Thymus (tissue), 14 donors: ENCODE data around the gene LCLAT1. TPM values are rescaled to one million over a fixed set of nuclear protein-coding genes. Genes with fewer than 3 reads are reported as not detected.

Experiments
- DNase-seq, 9 donors: peaks; one replicate each; pipeline ENCODE4 v3.0.0-alpha.2; 2013; ENCODE audit warnings: low spot score in 9 of 9, low read depth in 6 of 9, missing footprints in 1 of 9
- H3K27ac ChIP-seq, 2 donors: one replicate each; pipeline ENCODE4 v1.5.1; 2013; ENCODE audit warnings: control low read depth in 1 of 2, low read depth in 1 of 2, low read length in 1 of 2, mild to moderate bottlenecking in 1 of 2, moderate library complexity in 1 of 2
- H3K27me3 ChIP-seq, 2 donors: one replicate each; pipeline ENCODE4 v1.5.1; 2013; ENCODE audit warnings: low read length in 1 of 2; ENCODE audit not compliant: control insufficient read depth in 2 of 2, insufficient read depth in 1 of 2
- H3K36me3 ChIP-seq, 2 donors: one replicate each; pipeline ENCODE4 v1.5.1; 2013; ENCODE audit warnings: low read length in 1 of 2, mild to moderate bottlenecking in 1 of 2, moderate library complexity in 1 of 2; ENCODE audit not compliant: control insufficient read depth in 2 of 2, insufficient read depth in 2 of 2
- H3K4me1 ChIP-seq, 2 donors: one replicate each; pipeline ENCODE4 v1.5.1; 2013; ENCODE audit warnings: low read length in 2 of 2; ENCODE audit not compliant: control insufficient read depth in 2 of 2, insufficient read depth in 2 of 2
- H3K4me3 ChIP-seq, 2 donors: one replicate each; pipeline ENCODE4 v1.5.1; 2013; ENCODE audit warnings: low read length in 2 of 2, control low read depth in 1 of 2, mild to moderate bottlenecking in 1 of 2
- H3K9me3 ChIP-seq, 2 donors: one replicate each; pipeline ENCODE4 v1.5.1; 2013; ENCODE audit warnings: low read length in 1 of 2, mild to moderate bottlenecking in 1 of 2; ENCODE audit not compliant: control insufficient read depth in 2 of 2, insufficient read depth in 1 of 2
- WGBS: extraction: QIAGEN DNeasy Blood & Tissue Kit; methylation state at CpG from one replicate; pipeline ENCODE4 v1.1.7; 2013; 5-methylcytosine and 5-hydroxymethylcytosine counted together
- long read RNA-seq, 10 donors: transcript quantifications; one replicate each; lab custom pipeline, GENCODE V29; 2026
- polyA plus RNA-seq: library from polyadenylated mRNA; stranded (reverse); fragments of 200-250 nt; gene quantifications from one replicate; pipeline ENCODE4 v1.2.3, GENCODE V29; 2013
- total RNA-seq: library from RNA; stranded (reverse); fragments of 120-200 nt; gene quantifications from one replicate; pipeline ENCODE4 v1.2.4, GENCODE V29; 2013
- donor health status: healthy.

Gene LCLAT1
- total RNA-seq (12.9 TPM), polyA plus RNA-seq (5.0 TPM)
- long read RNA-seq, donor 1 = 0 reads
- long read RNA-seq, donor 2, full-length matches to known transcripts = 1 of 1 reads
- long read RNA-seq, donor 2, partial matches to known transcripts = 0 of 1 reads
- long read RNA-seq, donor 2, other reads (novel, unspliced or antisense) = 0 of 1 reads
- long read RNA-seq, donor 3, full-length matches to known transcripts = 2 of 2 reads
- long read RNA-seq, donor 3, partial matches to known transcripts = 0 of 2 reads
- long read RNA-seq, donor 3, other reads (novel, unspliced or antisense) = 0 of 2 reads
- long read RNA-seq, donor 4, full-length matches to known transcripts = 1 of 1 reads
- long read RNA-seq, donor 4, partial matches to known transcripts = 0 of 1 reads
- long read RNA-seq, donor 4, other reads (novel, unspliced or antisense) = 0 of 1 reads
- long read RNA-seq, donor 5, full-length matches to known transcripts = 6 of 6 reads
- long read RNA-seq, donor 5, partial matches to known transcripts = 0 of 6 reads
- long read RNA-seq, donor 5, other reads (novel, unspliced or antisense) = 0 of 6 reads
- long read RNA-seq, donor 6, full-length matches to known transcripts = 1 of 1 reads
- long read RNA-seq, donor 6, partial matches to known transcripts = 0 of 1 reads
- long read RNA-seq, donor 6, other reads (novel, unspliced or antisense) = 0 of 1 reads
- long read RNA-seq, donor 7, full-length matches to known transcripts = 2 of 2 reads
- long read RNA-seq, donor 7, partial matches to known transcripts = 0 of 2 reads
- long read RNA-seq, donor 7, other reads (novel, unspliced or antisense) = 0 of 2 reads
- long read RNA-seq, donor 8 = 0 reads
- long read RNA-seq, donor 9 = 0 reads
- long read RNA-seq, donor 10, full-length matches to known transcripts = 2 of 2 reads
- long read RNA-seq, donor 10, partial matches to known transcripts = 0 of 2 reads
- long read RNA-seq, donor 10, other reads (novel, unspliced or antisense) = 0 of 2 reads

DNA sequence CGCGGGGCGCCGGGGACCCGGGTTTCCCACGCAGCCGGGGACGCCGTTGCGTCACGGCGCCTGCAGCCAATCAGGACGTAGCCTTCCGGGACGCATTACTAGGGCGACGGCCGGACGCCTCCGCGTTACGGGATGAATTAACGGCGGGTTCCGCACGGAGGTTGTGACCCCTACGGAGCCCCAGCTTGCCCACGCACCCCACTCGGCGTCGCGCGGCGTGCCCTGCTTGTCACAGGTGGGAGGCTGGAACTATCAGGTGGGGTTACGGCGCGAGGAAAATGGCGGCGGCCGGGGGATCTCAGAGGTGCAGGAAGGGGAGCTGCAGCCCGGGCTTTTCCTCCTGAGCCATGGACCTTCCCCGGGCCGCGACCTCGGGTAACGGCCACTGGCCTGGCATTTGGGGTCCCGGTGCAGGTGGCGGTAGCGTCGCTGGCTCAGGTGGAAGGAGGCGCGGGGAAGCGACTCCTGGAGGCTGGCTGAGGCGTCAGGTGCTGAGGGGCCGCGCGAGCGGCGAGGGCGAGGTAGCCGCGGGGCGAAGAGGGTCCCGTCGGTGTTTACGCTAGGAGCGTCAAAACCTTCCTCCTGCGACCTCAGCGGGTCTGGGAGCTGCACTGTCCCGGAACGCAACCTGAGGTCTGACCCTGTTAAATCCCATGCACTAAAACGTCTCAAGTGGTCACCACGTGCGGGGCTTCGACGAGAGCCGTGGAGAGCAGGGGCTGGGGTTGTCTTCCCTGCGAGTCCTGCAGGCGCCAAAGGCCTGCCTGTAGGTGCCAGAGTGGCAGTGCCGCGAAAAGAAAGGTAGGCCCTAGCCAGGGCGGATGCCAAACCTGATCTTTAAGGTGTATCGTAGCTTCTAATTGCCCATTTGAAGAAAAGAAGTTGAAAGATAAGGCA lies at the start of gene LCLAT1:
Gene LCLAT1 (plus strand): TSS at position 98 of the 897 bp plus-strand sequence. CDS start 78,345 bp downstream, outside the sequence.
- no peaks in the 10 kb centered on the region for H3K27me3 ChIP-seq
- peak within 1 kb of the TSS; percentile 87 to 93 for H3K4me3 ChIP-seq
- H3K27ac ChIP-seq = peak within 1 kb of the TSS; percentile 52 to 80
- WGBS = 5% methylated on average over 83 of the region's 83 CpGs
- peaks cover 6 to 13% of the 10 kb centered on the region in 2 donors for H3K4me1 ChIP-seq
- DNase-seq = peak; percentile 60 to 90 (median 74)
- no peaks in the 10 kb centered on the region for H3K9me3 ChIP-seq
- H3K36me3 ChIP-seq = peaks cover 0 to 4% of the 10 kb centered on the region in 2 donors

DNA sequence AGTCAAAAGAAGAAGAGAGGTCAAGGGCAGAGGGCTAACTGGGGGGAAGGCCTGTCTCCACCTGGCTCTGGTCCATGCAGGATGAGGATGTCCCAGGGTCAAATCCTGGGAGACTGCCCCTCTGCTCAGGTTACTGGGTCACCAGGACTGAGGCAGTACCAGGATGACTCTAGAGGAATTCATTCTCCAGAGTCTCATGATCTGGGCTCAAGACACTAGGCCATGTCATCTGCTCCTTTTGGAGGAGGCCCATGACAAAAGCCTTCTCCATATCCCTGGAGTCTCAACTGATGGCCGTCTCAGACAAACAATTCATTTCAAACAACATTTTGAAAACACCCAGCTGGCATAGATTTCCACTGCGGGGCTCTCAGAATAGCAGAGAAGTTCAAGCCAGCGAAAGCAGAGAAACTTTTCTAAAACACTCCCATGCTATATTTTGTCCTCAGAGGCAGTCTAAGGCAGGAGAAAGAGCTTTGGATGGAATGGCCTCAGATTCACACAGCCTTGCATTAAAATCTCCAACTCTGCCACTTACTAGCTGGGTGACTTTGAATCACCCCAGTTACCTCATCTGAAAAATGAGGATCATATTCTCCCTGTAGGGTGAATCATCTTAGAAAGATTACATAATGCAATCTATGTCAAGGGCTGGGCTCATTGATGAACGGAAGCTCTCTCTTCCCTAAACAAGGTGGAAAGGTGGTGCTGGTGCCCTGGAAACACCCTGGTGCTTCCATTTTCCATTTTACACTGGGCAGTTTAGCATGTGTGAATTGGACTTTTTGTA lies 48.8 kb upstream of the LCLAT1 start:
- Histone ChIP-seq H3K4me1 (no peaks in the 10 kb centered on the region), H3K9me3 (peaks cover 0 to 2% of the 10 kb centered on the region in 2 donors), H3K27me3 (no peaks in the 10 kb centered on the region), H3K4me3 (no peak overlapping the region), H3K36me3 (no peaks in the 10 kb centered on the region), H3K27ac (no peak overlapping the region)
- no peak for DNase-seq
- WGBS = 98% methylated on average over 4 of the region's 4 CpGs

DNA sequence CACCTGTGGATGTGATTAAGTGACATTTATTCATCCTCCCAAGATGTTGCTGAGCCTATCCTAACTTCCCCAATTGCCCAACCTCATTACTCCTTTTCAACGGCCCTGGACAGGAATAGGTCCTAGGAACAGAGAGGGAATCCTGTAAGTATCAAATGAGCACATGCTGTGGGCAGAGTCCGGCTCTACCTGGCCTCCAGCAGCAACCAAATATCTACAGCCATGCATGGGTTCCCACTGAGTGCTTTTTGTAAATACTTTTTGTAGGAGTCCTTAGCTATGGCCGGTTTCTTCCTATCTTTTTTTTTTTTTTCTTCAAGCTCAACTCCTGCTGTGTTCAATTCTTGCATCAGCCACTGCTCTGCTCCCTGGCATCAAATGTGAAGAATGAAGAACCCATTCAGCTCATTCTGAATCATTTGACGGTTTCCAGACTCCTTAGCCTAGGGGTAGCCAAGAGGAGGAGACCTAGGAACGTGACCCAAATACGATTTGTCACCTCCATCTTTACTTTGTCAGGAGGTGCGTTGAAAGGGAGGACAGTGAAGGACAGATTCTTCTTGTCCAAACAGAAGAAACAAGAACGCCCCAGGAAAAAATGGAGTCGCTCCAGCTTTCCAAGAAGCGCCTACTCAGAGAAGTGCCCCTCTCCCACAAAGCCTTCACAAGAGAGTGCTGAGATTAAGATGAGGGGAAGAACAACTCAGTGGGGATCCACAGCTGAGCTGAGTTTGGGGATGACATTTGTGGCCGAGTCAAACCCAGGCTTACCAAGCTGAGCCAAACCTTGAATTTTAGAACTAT lies 46.7 kb upstream of the LCLAT1 start:
- no peaks in the 10 kb centered on the region for H3K36me3 ChIP-seq
- peaks cover 8 to 13% of the 10 kb centered on the region in 2 donors for H3K4me1 ChIP-seq
- no peak for DNase-seq
- H3K4me3 ChIP-seq = no peak overlapping the region
- WGBS = 96% methylated on average over 11 of the region's 11 CpGs
- no peak overlapping the region for H3K27ac ChIP-seq
- no peaks in the 10 kb centered on the region for H3K27me3 ChIP-seq
- H3K9me3 ChIP-seq = peaks cover 0 to 2% of the 10 kb centered on the region in 2 donors

DNA sequence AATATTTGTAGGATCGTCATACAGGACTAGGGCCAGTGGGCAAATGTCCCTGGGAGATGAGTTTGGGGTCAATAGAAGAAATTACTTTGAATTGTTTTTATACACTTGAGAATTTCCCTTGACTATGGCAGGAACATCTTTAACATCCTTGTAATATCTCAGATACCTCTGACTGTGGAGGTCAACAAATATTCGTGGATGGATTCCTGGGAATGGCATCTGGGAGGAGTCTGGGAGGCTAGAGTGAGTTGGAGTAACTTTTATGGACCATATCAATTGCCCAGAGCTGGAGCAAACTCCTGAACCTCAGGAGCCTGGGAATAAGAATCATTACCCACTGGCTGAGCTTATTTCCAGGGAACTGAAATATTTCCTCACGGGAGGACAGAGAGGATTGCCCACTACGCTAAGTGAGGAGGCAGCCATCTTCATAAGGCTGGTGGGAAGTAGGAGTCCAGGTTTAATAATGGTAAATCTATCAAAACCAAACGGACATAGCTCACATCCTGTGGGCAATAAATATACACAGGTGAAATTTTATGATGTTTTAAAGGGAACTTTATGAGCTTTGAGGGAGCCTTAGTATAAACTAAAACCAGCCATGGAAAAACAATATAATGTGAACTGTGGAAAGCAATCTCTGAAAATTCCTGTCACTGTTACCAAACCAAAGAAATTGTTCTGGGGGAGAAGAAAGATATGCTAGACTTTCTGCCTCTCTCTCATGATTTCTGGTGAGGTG lies 44.4 kb upstream of the LCLAT1 start:
- Histone ChIP-seq H3K27me3 (no peaks in the 10 kb centered on the region), H3K36me3 (no peaks in the 10 kb centered on the region), H3K9me3 (peaks cover 0 to under 1% of the 10 kb centered on the region in 2 donors), H3K27ac (no peak overlapping the region), H3K4me3 (no peak overlapping the region), H3K4me1 (peaks cover 10 to 23% of the 10 kb centered on the region in 2 donors)
- 82% methylated on average over 5 of the region's 5 CpGs for WGBS
- no peak for DNase-seq

DNA sequence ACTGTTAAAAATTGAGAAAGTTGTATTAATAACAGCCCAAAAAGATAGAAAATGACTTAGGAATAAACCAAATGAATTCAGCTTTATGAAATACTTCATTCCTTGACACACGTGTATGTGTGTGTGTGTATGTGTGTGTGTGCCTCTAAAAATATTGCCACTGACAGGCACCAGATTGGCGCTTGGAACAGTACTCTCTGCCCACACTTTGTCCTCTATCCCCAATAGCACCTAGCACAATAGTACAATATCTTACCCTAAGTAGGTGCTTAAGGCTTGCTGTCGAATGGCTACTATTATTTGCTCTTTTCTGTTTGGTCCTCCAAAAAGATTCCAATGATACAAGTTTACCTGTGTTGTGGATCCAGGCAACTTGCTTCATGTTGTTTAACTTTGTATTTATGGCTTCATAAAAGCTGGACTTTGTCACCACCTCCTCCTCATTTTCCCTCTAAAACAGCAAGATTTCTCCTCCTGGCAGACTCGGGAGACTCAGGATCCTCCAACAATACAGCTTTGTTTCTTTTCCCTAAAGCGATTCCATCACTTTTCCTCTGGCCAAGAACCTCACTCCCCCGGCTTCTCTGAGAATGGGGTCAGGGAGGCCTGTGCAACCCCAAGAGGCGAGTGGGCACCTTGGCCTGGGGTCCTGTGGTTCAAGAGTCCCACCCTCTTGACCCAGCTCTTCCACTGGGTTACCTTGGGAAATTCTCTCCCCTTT lies 43.3 kb upstream of the LCLAT1 start:
- Histone ChIP-seq H3K36me3 (no peaks in the 10 kb centered on the region), H3K27me3 (no peaks in the 10 kb centered on the region), H3K27ac (peak overlapping the region in 1 of 2 donors; percentile 48), H3K4me1 (peaks cover 12 to 34% of the 10 kb centered on the region in 2 donors), H3K9me3 (no peaks in the 10 kb centered on the region), H3K4me3 (no peak overlapping the region)
- DNase-seq = no peak
- 96% methylated on average over 7 of the region's 7 CpGs for WGBS

DNA sequence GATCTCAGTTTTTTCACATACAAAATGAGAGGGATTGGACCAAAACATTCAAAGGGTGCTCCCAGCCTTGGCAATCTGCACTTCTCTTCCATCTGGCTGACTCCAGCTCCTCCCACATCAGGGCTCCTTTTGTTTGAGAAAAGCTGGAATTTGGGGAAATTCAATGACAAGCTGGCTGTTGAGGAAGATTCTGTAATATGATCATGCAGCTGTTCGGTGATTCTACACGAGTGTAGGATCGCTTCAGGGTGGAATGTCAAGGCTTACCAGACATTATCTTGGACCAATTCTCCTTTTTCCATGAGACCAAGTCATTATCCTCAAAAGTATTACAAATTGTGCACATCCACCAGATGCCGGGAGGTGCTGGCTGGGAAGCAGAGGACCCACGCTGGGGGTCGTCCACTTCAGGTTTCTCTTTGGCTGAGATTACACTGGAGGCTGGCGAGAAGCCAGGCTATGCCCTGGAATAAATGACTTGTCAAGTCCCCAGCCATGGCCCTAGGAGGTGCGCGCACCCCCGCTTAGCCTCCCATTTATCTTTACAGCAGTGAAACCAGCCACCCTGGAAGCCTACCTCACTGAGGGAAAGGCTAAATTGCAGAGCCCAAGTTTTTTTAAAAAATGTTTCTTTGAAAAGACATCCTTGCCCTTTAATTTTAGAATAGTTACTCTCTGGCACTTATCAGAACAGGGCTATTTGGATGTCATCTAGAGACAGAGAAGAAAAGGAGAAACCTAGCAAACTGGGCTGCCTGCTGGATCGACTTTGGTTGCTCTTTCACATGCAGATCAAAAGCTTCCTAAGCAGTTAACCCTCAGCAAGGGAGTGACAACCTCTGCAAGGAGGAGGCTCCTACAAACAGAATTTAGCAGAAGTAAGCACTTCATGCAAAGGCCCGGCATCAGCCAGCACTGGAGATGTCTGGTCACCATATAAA lies 42.5 kb upstream of the LCLAT1 start:
- peaks cover 16 to 41% of the 10 kb centered on the region in 2 donors for H3K4me1 ChIP-seq
- H3K4me3 ChIP-seq = no peak overlapping the region
- H3K36me3 ChIP-seq = no peaks in the 10 kb centered on the region
- 83% methylated on average over 12 of the region's 12 CpGs for WGBS
- peak in 2 of 9 donors; percentile 23 to 54 for DNase-seq
- no peaks in the 10 kb centered on the region for H3K9me3 ChIP-seq
- H3K27ac ChIP-seq = peak overlapping the region in 1 of 2 donors; percentile 48
- no peaks in the 10 kb centered on the region for H3K27me3 ChIP-seq
